Ammon's horn (tissue), 1 donor: ENCODE measurements around the gene CCDC28B.

Source experiments
- DNase-seq: peaks from one replicate; pipeline ENCODE4 v3.0.0-alpha.2; 2016; ENCODE audit warnings: low spot score

The CCDC28B gene

DNA sequence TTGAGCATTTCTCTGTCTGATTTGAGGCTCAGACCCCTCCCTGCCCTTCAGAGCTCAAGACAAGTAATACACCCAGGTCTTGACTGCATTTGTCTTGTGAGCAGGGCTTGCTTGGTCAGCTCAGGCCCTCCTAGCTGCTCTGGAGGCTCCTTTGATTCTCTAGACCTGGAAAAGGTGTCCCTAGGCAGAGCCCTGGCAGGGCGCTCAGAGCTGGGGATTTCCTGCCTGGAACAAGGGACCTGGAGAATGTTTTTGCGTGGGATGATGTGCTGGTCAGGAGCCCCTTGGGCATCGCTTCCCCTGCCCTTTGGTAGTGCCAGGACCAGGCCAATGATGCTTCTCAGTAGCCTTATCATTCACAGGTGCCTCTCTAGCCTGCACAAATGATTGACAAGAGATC, 4.9 kb upstream of the CCDC28B start:
- DNase-seq: no peak

DNA sequence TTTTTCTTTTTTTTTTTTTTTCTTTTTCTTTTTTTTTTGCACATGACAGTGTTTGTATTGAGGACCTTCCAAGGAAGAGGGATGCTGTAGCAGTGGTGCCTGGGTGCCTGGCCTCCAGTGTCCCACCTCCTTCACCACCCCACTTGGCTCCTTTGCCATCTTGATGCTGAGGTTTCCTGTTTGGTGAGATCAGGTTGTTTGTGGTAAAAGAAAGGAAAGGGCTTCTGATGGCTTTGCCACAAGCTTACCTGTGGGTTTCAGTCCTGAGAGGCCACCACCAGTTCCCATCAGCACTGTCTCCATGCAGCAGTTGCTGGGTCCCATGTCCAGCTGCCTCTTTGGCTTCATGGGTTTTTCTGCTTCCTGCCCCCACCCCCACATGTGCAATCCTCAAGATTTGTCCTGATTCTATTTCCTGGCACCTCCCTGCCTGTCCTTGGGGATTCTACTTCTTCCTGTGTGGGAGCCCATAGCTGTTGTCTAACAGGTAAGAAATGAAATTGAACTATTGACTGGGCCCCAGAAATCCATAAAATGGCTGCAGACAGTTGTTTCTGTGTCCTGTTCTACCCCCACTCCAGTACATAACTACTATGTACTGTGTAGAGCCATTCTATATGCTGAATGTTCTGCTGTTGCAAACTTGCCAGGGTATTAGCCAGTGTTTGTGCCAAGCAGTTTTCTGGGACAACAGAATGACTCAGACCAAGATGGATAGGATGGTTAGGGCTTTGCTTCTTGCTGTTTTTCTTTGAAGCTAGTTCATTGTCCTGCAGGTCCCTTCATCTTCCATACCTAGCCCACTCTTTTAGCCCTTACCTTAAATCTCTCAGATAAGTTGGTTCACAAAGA, 4.2 kb upstream of the CCDC28B start:
- DNase-seq: no peak

DNA sequence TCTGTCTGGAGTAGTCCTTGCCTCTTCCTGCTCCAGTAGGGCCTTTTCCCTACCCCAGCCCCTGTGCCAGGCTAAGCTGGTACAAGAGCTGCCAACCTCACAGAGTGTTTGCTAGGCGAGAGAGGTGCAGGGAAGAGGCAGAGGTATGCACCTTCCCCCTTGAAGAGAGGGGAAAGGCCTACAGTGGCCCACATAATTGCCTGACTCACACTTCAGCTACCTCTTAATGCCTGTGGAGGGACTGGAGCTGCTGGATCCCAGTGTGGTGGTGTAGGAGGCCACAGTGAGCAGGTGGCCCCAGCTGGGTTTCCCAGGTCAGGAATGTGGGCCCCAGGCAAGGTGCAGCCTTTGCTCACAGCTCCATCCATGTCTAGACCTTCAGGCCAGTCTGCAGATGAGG, 3.3 kb upstream of the CCDC28B start:
- DNase-seq: no peak

DNA sequence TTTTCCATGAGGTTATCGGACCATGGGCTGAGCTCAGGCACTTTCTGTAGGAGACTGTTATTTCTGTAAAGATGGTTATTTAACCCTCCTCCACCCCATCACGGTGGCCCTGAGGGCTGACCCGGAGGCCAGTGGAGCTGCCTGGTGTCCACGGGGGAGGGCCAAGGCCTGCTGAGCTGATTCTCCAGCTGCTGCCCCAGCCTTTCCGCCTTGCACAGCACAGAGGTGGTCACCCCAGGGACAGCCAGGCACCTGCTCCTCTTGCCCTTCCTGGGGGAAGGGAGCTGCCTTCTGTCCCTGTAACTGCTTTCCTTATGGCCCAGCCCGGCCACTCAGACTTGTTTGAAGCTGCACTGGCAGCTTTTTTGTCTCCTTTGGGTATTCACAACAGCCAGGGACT, 2.6 kb upstream of the CCDC28B start:
- no peak for DNase-seq

DNA sequence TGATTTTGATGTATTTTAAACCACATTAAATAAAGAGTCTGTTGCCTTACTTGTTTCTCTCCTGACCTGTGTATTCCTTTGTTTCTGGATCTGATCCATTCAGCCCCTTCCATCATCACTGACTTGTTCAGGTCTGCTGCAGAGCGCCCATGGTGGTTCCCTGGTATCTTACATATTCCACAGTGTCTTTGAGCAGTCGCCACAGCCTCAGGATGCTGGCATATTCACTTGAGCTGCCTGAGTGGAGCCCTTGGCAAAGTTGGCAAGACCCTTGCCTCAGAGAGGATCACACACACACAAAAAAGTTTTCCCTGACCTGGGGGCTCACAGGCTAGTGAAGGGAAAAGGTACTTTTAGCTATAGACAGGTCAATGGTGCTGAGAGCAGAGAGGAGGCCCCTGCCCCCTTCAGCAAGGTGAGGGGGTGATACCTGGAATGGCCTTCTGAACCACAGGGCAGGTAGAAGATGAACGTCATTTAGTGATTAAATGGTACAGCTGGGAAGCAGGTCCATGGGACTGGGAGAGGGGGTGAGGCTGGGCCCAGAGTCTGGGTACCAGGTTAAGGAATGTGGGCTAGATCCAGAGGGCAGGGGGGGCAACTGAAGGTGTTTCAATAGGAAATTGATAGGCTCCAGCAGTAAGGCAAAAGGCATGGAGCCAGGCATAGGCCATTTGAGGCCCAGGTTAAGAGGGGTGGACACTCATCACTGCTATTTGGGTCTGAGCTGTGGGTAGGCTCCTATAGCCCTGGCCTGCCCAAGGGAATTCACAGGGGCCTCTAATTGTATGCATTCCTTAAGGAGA, 2.0 kb upstream of the CCDC28B start:
- DNase-seq: no peak

DNA sequence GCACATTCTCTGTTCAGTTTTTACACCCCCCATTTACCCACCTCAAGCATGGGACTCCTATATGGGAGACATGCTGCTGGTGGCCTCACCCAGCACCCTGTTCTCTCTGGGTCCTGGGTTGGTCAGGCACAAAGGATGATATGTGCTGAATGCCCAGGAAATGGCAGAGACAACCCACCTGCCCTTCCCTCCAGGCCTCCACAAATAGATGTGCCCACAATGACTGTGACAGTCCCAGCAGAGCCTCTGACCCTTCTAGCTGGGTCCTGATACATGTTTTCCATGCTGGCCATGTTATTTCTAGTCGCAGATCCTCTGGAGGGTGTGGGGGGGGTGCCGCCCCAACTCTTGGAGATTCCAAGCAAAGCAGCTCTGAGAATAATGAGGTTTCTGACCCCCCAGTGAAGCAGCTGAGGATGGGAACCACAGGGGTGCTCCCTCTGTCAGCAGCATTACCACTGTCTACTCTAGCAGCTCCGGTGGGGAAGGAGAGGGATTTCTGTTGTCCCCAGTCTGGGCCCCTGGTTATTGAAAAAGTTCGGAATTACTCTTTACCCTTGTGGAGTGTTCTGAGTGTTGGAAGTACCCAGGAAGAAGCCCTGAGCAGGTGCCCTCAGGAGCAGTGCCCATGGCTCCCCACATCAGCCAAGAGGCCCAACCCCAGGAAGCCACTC, 1.2 kb upstream of the CCDC28B start:
- DNase-seq: no peak

DNA sequence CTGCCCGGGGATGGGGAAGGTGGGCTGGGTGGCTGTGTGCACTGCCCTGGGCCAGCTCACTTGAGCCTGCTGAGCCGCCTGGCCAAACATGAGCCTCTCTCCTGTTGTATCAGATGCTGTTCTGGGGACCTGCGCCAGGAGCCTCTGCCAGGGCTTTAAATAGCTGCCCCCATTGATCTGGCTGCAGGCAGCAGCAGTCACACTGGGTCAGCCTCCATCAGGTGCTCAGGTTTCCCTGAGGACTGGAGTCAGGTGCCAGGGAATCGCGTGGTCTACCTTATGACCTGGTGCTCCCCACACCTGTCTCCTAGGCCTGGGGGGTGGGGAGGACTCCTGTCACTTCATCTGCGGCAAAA, 700 bp upstream of the CCDC28B start:
- peak; percentile 49 for DNase-seq

DNA sequence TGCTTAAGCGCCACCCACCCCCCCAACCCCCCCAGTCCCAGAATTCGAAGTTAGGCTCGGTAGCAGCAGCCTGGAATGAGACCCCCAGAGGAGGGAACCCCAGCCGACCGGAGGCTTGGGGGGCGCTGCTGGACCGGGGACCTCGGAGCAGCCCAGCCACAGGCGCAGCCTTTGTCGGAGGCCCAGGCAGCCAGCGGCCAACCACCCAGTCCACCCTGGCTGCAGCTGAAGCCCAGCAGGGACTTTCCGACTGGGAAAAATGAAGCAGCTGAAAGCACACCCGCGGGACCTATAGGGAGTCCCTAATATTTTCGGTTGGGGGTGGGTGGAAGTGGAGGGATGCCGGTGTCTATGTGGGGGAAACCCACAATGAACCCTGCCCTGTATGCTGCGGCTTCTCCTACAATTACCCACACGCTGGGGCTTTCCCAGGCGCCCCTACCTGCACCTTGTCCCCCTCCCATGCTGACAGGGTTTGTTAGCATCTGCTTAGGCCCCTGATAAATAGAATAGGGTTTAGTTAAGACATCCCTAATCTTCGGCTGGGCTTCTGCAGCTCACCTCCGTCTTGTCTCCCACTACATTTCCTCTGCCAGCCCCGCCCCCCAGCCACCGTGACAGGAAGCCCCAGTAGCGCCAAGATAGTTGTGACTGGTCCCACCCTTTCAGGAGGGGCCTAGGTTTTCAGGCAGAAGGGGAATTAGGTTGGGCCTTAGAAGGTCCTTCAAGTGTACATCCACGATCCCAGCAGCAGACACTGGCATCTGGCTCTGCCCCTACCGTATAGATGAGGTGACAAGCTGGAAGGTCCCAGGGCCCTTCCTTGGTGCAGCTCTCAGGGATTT, 838 bp downstream of the CCDC28B start:
- DNase-seq: peak; percentile 54

DNA sequence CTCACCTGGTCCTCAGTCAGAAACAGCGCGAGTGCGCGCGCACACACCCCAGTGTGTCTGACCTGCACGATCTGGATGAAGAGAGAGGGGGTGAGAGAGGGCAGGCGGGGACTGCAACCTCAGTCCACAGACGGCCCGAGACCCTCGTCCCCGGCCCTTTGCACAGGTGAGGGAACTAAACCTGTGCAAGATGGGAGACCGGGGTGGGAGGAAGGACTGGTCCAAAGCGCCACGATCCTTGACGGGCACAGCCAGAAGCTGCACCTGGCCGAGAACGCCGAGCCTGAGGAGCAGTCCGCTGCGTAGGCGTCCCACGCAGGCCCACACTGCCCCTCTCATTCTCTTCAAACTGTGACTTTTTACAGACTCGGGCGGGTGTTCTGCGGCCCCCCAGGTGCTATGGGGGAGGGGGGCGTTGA, 4.6 kb downstream of the CCDC28B start:
- DNase-seq: no peak

DNA sequence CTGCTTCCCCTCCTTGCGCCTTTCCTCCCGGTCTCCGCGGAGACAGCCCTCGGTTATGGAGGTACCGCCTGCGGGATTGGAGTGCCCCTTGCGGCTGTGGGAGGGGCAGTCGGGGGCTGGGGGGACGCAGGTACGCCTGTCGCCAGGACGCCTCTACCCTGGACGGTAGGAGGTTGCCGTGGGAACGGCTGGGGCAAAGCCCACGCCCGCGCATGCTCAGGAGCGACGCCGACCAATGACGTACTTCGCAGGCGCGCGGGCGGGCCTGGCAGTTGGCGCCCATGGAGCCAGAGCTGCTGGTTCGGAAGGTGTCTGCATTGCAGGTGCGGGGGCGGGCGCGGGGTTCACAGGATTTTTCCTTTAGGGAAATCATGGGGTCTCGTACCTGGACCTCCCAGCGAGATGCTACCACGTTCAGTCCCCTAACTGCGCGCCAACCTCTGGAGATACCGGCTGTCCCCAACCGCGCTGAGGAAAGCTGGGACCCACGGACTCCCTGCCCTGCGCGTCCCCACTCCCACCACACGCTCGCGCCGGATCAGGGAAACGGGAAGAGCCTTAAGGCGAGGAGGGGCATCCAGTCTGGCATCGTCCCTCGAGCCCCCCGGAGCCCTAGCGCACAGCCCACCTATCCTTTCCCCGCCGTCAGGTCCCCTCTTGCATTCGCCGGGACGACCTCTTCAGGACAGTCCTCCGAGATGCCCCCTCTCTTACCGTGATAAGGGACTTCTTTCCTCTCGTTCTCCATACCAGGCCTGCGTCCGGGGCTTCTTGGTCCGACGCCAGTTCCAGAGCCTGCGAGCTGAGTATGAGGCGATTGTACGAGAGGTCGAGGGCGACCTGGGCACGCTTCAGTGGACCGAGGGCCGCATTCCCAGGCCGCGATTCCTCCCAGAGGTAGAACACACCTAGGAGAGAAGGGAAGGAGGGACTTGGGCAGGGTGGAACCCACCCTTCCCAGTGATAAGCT, 5.3 kb downstream of the CCDC28B start, which contains the start of gene IQCC:
Gene IQCC, plus strand, starts transcription at position 271 of the 970 bp plus-strand sequence. Its CDS starts 11 bp downstream, at position 282.
- peak; percentile 93 for DNase-seq

DNA sequence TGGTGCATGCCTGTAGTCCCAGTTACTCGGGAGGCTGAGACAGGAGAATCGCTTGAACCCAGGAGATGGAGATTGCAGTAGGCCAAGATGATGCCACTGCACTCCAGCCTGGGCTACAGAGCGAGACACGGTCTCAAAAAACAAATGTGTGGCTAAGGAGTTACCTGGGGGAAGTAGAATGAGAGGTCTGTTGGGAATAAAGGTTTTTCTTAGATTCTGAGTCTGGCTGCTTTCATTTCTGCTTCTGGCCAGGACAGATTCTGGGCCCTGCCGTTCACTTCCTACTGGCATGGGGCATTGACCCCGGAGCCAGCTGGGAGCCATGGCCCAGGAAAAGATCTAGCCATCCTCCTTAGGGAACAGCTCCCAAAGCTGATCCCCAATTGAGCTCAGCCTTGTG, 8.1 kb downstream of the CCDC28B start:
- no peak for DNase-seq

DNA sequence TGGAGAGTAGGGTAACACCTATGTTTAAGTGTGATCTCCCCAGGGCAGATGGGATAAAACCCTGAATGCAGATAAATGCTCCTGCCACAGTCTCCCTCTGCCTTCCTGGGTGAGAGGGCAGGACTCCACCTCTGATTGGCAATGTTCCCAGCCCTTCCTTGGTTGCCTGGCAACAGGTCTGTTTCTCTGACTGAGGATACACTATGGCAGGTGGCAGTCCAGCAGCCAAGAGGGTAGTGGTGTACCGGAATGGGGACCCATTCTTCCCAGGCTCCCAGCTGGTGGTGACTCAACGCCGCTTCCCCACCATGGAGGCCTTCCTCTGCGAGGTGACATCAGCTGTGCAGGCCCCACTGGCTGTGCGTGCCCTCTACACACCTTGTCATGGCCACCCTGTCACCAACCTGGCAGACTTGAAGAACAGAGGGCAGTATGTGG, 8.5 kb downstream of the CCDC28B start, which contains the start of gene DCDC2B:
Gene DCDC2B, plus strand, starts transcription at position 199 of the 438 bp plus-strand sequence. Its CDS starts 5 bp downstream, at position 204.
- DNase-seq: peak; percentile 36

DNA sequence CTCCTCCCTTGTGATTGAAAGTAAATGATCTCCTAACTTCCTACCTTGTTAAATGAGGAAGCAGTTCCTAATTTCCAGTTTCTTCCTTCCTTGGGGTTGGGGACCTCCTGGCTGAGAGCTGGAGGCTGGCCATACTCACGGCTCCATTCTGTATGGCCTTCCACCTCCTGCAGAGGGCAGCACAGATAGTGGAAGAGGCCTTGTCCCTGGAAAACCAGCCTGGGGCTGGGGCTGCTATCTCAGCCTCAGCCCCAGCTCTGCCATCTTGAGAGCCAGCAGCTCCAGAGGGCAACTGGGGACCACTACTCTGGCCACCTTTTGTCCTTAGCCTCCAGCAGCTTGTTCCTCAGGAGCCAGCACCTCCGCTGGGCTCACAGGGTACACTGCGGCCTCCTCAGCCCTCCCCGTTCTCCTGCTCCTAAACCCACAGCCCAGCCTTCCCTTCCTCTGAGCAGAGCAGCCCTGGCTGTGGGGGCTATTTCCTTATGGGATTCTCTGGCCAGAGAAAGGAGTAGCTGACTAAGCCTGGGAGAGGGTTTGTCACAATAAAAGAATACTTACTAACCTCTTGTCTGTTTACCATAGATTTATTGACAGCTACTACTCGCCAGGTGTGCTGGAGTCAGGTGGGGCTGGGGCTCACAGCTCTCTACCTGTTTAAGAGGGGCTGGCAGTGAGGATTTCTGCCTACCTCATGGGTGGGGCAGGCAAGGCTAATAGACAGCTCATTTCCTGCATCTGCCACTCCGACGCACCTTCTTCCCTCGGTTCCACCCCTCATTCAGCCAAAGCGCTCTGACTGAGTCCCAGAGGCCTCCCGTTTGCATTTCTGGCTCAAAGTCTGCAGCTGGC, 15.5 kb downstream of the CCDC28B start:
- peak; percentile 73 for DNase-seq

DNA sequence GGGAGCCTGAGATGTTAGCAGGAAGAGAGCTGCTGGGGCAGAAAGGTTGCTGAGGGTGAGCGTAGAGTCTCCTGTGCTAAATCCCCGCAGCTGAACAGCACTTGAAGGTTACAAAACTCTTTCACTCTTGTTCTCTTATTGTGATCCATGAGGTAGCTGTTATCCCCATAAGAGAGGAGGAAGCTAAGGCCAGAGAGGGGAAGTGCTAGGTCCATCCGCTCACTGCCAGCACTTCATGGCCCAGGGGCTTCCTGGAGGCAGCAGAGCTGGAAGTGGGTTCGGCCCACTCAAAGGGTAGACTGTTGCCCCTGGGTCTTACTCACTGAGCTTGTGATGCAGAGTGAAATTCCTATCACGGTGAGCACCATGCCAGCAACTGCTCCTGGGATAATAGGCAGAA, 16.2 kb downstream of the CCDC28B start:
- no peak for DNase-seq

DNA sequence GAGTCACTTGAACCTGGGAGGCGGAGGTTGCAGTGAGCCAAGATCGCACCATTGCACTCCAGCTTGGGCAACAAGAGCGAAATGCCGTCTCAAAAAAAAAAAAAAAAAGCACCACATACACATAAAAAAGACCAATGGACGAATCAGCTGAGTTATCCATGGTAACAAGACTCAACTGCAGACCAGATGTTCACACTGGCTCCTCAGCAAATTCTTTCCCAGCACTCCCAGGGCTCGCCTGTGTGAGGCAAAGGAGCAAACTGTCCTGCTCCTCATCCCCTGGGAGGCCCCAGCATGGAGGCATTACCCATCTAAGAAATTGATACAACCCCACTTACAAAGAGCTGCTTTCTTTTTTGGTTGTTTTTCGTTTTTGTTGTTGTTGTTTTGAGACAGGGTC, 18.6 kb downstream of the CCDC28B start:
- DNase-seq: no peak

DNA sequence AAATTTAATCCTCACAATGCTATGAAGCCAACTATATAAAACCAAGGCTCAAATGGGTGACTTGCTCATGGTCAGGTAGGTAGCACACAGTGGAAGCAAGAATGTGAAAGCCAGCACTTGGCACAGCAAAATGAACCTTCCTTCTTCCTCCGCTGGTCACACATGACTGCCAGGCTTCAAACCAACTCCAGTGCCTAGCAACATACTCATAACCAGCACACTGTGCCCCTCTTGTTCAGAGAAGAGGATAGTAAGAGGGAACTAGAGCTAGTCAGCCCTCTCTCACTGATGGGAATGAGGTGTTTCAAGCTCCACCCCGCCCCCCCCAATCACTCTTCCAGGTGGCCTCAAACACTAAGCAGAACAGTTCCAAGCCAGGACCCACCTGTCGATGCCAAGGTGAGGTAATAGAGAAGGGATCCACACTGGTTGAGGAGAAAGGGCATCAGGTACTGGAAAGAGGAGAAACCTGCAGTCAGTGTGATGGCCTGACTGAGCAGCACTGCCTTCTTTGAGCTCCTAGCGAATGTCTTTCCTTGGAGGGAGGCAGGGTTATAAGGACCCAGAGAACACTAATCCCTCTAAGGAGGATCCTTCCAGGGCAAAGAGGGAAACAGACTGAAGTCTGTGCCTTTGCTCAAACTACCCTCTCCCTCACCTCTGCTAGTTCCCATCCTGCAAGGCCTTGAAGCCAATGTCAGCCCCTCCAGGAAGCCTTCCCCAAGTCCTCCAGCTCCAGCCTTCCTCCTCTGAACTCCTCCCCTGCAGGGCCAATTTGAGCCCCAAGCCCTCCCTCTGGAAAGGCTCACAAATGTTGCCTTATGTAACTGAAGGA, 20.6 kb downstream of the CCDC28B start:
- no peak for DNase-seq

DNA sequence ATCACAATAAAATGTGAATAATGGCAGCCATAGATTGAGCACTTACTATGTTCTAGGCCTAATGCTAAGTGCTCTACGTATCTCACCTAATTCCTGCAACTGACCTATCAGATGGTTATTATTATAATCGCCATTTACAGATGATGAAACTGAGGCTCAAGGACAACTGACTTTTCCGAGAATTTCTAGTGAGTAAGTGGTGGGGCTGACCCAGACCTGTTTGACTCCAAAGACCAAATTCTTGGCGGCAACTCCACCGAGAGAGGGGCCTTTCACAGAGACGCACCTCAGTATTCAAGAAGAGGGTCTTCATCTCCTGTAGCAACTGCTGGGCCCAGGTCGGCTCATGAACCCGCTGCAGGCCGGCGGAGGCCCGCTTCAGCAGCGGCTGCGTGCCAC, 21.2 kb downstream of the CCDC28B start:
- no peak for DNase-seq

DNA sequence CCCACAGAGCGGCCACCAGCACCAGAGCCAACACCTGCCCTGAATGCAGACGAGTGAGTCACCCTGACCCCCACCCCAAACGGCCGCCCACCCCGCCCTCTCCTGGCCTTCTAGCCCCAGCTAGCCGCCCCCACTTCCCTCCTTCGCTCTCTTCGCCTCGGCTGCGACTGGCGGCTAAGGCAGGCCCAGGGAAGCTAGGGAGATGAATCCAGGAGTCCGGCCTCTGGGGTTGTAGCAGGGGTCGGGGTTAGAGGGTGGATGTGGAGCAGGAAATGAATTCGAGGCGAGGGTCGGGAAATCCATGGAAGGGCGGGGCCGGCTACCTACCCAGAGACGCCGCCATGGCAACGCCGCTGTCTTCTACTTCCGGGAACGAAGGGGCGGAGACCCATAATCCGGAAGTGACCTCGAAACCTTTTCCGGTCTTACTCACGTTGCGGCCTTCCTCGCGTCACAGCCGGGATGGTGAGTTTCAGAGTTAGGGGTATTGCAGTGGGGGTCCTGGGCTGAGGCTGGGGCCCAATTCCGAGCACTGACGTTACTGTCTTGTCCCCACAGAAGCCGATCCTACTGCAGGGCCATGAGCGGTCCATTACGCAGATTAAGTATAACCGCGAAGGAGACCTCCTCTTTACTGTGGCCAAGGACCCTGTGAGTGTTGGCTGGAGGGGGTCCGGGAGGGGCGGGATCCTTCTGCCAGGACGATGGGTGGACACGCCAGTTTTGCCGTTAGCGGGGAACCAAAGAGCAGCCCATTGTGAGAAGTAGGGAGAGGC, 21.8 kb downstream of the CCDC28B start, which contains the start of the genes EIF3I and TMEM234:
Gene EIF3I, plus strand, starts transcription at position 428 of the 776 bp plus-strand sequence. Its CDS starts 35 bp downstream, at position 463.
Gene TMEM234, minus strand, starts transcription at position 374 of the 776 bp plus-strand sequence. Its CDS starts 31 bp downstream, at position 343.
- peak; percentile 97 for DNase-seq
